Measurements from ENCODE around the gene NLRP5. TPM values are rescaled to one million over a fixed set of nuclear protein-coding genes. Genes with fewer than 3 reads are reported as not detected.

The NLRP5 gene
- total RNA-seq, 1 donor from 2014 or later = not detected

GRCh38 chr19:55990831-55991230, 4.3 kb downstream of the NLRP5 start:
- H3K4me1 Mint-ChIP-seq (ENCODE audit: low read depth, unreplicated experiment) = no peaks in the 10 kb centered on the region
- Histone ChIP-seq H3K9me3 (ENCODE audit: insufficient read depth, low read depth, low read length) (peaks cover 9% of the 10 kb centered on the region), H3K4me3 (ENCODE audit: insufficient read depth, low read depth, low read length) (no peak overlapping the region), H3K9ac (ENCODE audit: low read length) (no peak overlapping the region), H3K27ac (ENCODE audit: low read depth, low read length) (no peak overlapping the region), H3K27me3 (ENCODE audit: insufficient read depth, low read length) (no peaks in the 10 kb centered on the region), H3K36me3 (ENCODE audit: insufficient read depth, low read length) (no peaks in the 10 kb centered on the region), H3K79me2 (ENCODE audit: insufficient read depth, low read length) (no peaks in the 10 kb centered on the region), H3K4me2 (ENCODE audit: low read length) (no peak overlapping the region), H3K4me1 (ENCODE audit: insufficient read depth, low read length) (no peaks in the 10 kb centered on the region), H2AFZ (ENCODE audit: low read depth, low read length) (no peak overlapping the region), H4K20me1 (ENCODE audit: insufficient read depth, low read length) (no peaks in the 10 kb centered on the region)
- H3K9me3 Mint-ChIP-seq (ENCODE audit: unreplicated experiment) = peaks cover 21% of the 10 kb centered on the region
- no peaks in the 10 kb centered on the region for H3K36me3 Mint-ChIP-seq (ENCODE audit: low read depth, unreplicated experiment)
- TF ChIP-seq EZH2 (IDR thresholded peaks at IDR 0.05; ENCODE audit: insufficient read depth, low read length) (no peak), CTCF (IDR thresholded peaks at IDR 0.05; ENCODE audit: insufficient read depth, low read depth, low read length) (no peak)
- H3K27me3 Mint-ChIP-seq (ENCODE audit: low read depth, unreplicated experiment) = no peaks in the 10 kb centered on the region
- FAIRE-seq = no peak
- DNase-seq (ENCODE audit: low read depth) = no peak
- no peak overlapping the region for H3K27ac Mint-ChIP-seq (ENCODE audit: unreplicated experiment)
- H3K4me3 Mint-ChIP-seq (ENCODE audit: unreplicated experiment) = no peak overlapping the region

- no peaks in the 10 kb centered on the region for H3K36me3 ChIP-seq (ENCODE audit: insufficient read depth, low read length)
- H4K20me1 ChIP-seq (ENCODE audit: insufficient read depth, low read length) = no peaks in the 10 kb centered on the region
- no peak overlapping the region for H3K27ac ChIP-seq (ENCODE audit: low read depth, low read length)
- Mint-ChIP-seq H3K36me3 (ENCODE audit: low read depth, unreplicated experiment) (no peaks in the 10 kb centered on the region), H3K9me3 (ENCODE audit: unreplicated experiment) (peaks cover 21% of the 10 kb centered on the region), H3K27me3 (ENCODE audit: low read depth, unreplicated experiment) (no peaks in the 10 kb centered on the region), H3K27ac (ENCODE audit: unreplicated experiment) (no peak overlapping the region), H3K4me3 (ENCODE audit: unreplicated experiment) (no peak overlapping the region), H3K4me1 (ENCODE audit: low read depth, unreplicated experiment) (no peaks in the 10 kb centered on the region)
- H3K4me1 ChIP-seq (ENCODE audit: insufficient read depth, low read length) = no peaks in the 10 kb centered on the region
- H2AFZ ChIP-seq (ENCODE audit: low read depth, low read length) = no peak overlapping the region
- peaks cover 7% of the 10 kb centered on the region for H3K9me3 ChIP-seq (ENCODE audit: insufficient read depth, low read depth, low read length)
- H3K9ac ChIP-seq (ENCODE audit: low read length) = no peak overlapping the region
- no peak overlapping the region for H3K4me3 ChIP-seq (ENCODE audit: insufficient read depth, low read depth, low read length)
- DNase-seq (ENCODE audit: low read depth) (no peak), FAIRE-seq (no peak)
- H3K79me2 ChIP-seq (ENCODE audit: insufficient read depth, low read length) = no peaks in the 10 kb centered on the region
- no peaks in the 10 kb centered on the region for H3K27me3 ChIP-seq (ENCODE audit: insufficient read depth, low read length)
- no peak overlapping the region for H3K4me2 ChIP-seq (ENCODE audit: low read length)
- TF ChIP-seq CTCF (IDR thresholded peaks at IDR 0.05; ENCODE audit: insufficient read depth, low read depth, low read length) = no peak
- TF ChIP-seq EZH2 (IDR thresholded peaks at IDR 0.05; ENCODE audit: insufficient read depth, low read length) = no peak
Measured at GRCh38 chr19:55993492-55993891, 6.9 kb downstream of the NLRP5 start.

GRCh38 chr19:56014765-56015164, 28.2 kb downstream of the NLRP5 start:
- Histone ChIP-seq H3K79me2 (ENCODE audit: insufficient read depth, low read length) (no peaks in the 10 kb centered on the region), H3K4me2 (ENCODE audit: low read length) (no peak overlapping the region), H3K4me1 (ENCODE audit: insufficient read depth, low read length) (no peaks in the 10 kb centered on the region), H4K20me1 (ENCODE audit: insufficient read depth, low read length) (no peaks in the 10 kb centered on the region), H2AFZ (ENCODE audit: low read depth, low read length) (no peak overlapping the region), H3K4me3 (ENCODE audit: insufficient read depth, low read depth, low read length) (no peak overlapping the region), H3K9ac (ENCODE audit: low read length) (no peak overlapping the region), H3K36me3 (ENCODE audit: insufficient read depth, low read length) (no peaks in the 10 kb centered on the region), H3K9me3 (ENCODE audit: insufficient read depth, low read depth, low read length) (peaks cover 3% of the 10 kb centered on the region), H3K27ac (ENCODE audit: low read depth, low read length) (no peak overlapping the region), H3K27me3 (ENCODE audit: insufficient read depth, low read length) (no peaks in the 10 kb centered on the region)
- Mint-ChIP-seq H3K36me3 (ENCODE audit: low read depth, unreplicated experiment) (no peaks in the 10 kb centered on the region), H3K4me3 (ENCODE audit: unreplicated experiment) (no peak overlapping the region), H3K4me1 (ENCODE audit: low read depth, unreplicated experiment) (no peaks in the 10 kb centered on the region), H3K9me3 (ENCODE audit: unreplicated experiment) (peaks cover 3% of the 10 kb centered on the region), H3K27ac (ENCODE audit: unreplicated experiment) (no peak overlapping the region), H3K27me3 (ENCODE audit: low read depth, unreplicated experiment) (no peaks in the 10 kb centered on the region)
- no peak for TF ChIP-seq EZH2 (IDR thresholded peaks at IDR 0.05; ENCODE audit: insufficient read depth, low read length)
- TF ChIP-seq CTCF (IDR thresholded peaks at IDR 0.05; ENCODE audit: insufficient read depth, low read depth, low read length) = no peak
- DNase-seq (ENCODE audit: low read depth) = no peak
- no peak for FAIRE-seq
